Left ventricle myocardium inferior (tissue), 1 donor: ENCODE results near the gene NAALADL1. TPM values are rescaled to one million over a fixed set of nuclear protein-coding genes. Genes with fewer than 3 reads are reported as not detected.
"Not testable (repeated sequence)": the region's sequence is repeated elsewhere in the genome, so short reads cannot be mapped to it uniquely, and the experiment has no call there.

Experiments used
- DNase-seq: peaks from one replicate; pipeline ENCODE4 v3.0.0-alpha.2; 2020
- H3K27ac ChIP-seq: fragments of 200-600 bp; replicated peaks from 2 replicates; pipeline ENCODE4 v1.8.0; 2021
- H3K27me3 ChIP-seq: fragments of 200-600 bp; 2 replicates; pipeline ENCODE4 v1.8.0; 2021; ENCODE audit warnings: low read depth
- H3K36me3 ChIP-seq: fragments of 200-600 bp; 2 replicates; pipeline ENCODE4 v1.8.0; 2021
- H3K4me1 ChIP-seq: fragments of 200-600 bp; 2 replicates; pipeline ENCODE4 v1.8.0; 2021
- H3K4me3 ChIP-seq: fragments of 200-600 bp; 2 replicates; pipeline ENCODE4 v1.8.0; 2021; ENCODE audit warnings: mild to moderate bottlenecking, moderate library complexity
- H3K9me3 ChIP-seq: fragments of 200-600 bp; replicated peaks from 2 replicates; pipeline ENCODE4 v1.8.0; 2021
- intact Hi-C: fragments of 100-400 bp; cut with micrococcal nuclease; formaldehyde crosslinking; loops from one replicate; pipeline ENCODE4 v1.11.0; 2022
- total RNA-seq: library from RNA; stranded (reverse); fragmentation: NEBNext Ultra II Directional; extraction: Animal tissue kit (Norgen Biotek cat#: 25700); gene quantifications from one replicate; pipeline ENCODE4 v1.2.1, GENCODE V29; 2021
- TF ChIP-seq, protein P1 (sequence below): fragments of 200-600 bp; IDR thresholded peaks from 2 replicates; pipeline ENCODE4 v1.8.0; 2021; ENCODE audit warnings: antibody characterized with exemption, mild to moderate bottlenecking, borderline replicate concordance
- donor health status: DM: no; HTN: yes; CAD: no; lungs with severe emphysema.

The NAALADL1 gene
- total RNA-seq, 1 donor from 2014 or later, result 4.8 TPM

DNA sequence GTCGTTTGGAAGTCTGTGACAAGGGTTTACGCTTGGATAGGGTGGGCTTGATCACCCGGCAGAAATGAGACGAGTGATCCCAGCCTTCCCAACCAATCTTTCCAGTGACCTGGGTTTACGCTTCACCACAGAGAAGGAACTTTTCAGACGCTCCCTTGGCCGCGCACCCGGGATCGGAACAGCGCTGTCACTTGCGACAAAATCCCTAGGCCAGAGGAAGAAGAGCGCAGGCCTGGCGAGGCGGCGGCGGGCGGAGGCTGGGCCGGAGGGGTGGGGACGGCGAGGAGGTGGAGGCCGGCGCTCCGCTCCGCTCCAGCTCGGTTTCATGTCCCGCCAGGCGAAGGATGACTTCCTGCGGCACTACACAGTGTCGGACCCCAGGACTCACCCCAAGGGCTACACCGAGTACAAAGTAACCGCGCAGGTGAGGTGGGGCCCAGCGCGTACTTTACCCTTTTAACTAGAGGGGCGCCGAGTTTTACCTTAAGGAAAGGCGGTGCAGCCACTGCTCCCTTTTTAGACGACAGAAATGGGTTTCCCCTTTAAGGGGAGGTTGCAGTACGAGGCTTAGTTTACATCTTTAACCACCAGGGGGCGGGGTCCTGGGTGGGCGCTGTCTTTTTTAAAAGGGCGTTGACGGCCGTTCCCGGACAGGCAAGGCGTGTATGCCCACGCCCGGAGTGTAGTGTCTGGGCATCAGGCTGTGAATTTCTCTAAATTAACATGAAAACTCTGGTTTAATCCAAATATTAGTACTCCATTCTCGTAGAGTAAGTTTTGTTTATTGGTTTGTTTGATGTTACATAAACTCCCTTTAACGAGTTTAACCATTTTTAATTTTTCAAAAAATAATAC is 30.9 kb downstream of the NAALADL1 start, which contains the start of gene SNX15:
Gene SNX15, plus strand, starts transcription at position 227 of the 855 bp plus-strand sequence. Its CDS starts 99 bp downstream, at position 326.
- Histone ChIP-seq H3K4me1 (peaks cover 25% of the 10 kb centered on the region), H3K27ac (peak within 1 kb of the TSS; percentile 94), H3K36me3 (peaks cover 7% of the 10 kb centered on the region), H3K9me3 (no peaks in the 10 kb centered on the region), H3K4me3 (peak within 1 kb of the TSS; percentile 77), H3K27me3 (no peaks in the 10 kb centered on the region)
- DNase-seq, result peak; percentile 94
- TF ChIP-seq, protein P1, sequence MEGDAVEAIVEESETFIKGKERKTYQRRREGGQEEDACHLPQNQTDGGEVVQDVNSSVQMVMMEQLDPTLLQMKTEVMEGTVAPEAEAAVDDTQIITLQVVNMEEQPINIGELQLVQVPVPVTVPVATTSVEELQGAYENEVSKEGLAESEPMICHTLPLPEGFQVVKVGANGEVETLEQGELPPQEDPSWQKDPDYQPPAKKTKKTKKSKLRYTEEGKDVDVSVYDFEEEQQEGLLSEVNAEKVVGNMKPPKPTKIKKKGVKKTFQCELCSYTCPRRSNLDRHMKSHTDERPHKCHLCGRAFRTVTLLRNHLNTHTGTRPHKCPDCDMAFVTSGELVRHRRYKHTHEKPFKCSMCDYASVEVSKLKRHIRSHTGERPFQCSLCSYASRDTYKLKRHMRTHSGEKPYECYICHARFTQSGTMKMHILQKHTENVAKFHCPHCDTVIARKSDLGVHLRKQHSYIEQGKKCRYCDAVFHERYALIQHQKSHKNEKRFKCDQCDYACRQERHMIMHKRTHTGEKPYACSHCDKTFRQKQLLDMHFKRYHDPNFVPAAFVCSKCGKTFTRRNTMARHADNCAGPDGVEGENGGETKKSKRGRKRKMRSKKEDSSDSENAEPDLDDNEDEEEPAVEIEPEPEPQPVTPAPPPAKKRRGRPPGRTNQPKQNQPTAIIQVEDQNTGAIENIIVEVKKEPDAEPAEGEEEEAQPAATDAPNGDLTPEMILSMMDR, result peak; percentile 89
- intact Hi-C loops, result no loop called here

DNA sequence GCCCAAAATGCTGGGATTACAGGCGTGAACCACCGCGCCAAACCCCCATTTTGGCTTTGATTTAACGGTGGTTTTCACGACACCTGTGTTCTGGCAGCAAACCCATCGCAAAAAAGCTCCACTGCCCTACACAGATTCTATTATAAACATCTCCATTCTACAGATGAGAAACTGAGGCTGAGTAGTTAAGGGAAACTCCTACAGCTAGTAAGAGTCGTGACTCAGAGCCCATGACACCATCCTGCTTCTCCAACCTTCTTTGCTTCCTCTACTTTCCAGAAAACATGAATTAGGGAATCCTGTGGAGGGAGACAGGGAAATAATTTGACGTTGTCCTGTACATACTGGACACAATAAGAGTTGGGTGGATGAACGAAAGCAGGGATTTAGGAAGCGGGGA is 31.5 kb downstream of the NAALADL1 start:
- Histone ChIP-seq H3K4me3 (peak overlapping the region; percentile 77), H3K9me3 (no peaks in the 10 kb centered on the region), H3K4me1 (peaks cover 25% of the 10 kb centered on the region), H3K27me3 (no peaks in the 10 kb centered on the region), H3K27ac (peak overlapping the region; percentile 94), H3K36me3 (peaks cover 5% of the 10 kb centered on the region)
- TF ChIP-seq, protein P1, result no peak
- intact Hi-C loops, result no loop called here
- DNase-seq, result no peak

DNA sequence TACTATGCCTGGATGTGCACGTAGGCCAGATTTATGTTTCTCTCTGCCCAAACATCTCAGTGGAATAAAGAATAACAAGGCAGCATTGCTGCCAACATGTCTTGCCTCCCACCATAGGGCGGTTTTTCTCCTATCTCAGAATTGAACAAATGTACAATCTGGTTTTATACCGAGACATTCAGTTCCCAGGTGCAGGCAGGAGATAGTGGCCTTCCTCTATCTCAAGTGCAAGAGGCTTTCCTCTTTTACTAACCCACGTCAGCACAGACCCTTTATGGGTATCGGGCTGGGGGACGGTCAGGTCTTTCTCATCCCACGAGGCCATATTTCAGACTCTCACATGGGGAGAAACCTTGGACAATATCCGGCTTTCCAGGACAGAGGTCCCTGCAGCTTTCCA is 34.9 kb downstream of the NAALADL1 start:
- H3K4me1 ChIP-seq, result peaks cover 13% of the 10 kb centered on the region
- H3K27ac ChIP-seq, H3K27me3 ChIP-seq, DNase-seq, H3K4me3 ChIP-seq, H3K9me3 ChIP-seq, intact Hi-C loops: not testable (repeated sequence)
- H3K36me3 ChIP-seq, result peaks cover 35% of the 10 kb centered on the region

DNA sequence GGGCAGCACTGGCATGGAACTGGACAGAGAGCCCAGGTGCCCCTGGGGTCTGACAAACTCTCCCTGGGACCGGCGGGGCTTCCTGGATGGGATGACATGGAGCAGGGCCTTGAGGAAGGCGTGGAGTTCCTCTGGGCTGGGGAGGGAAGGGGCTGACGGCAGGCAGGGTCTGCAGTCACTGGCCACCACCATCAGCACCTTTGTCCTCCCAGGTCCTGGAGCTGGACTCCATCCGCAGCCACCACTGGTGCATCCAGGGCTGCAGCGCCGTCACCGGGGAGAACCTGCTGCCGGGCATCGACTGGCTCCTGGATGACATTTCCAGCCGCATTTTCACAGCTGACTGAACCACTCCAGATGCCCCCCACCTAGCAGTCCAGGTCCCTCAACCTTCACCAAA is 36.8 kb downstream of the NAALADL1 start:
- intact Hi-C loops, result no loop called here

DNA sequence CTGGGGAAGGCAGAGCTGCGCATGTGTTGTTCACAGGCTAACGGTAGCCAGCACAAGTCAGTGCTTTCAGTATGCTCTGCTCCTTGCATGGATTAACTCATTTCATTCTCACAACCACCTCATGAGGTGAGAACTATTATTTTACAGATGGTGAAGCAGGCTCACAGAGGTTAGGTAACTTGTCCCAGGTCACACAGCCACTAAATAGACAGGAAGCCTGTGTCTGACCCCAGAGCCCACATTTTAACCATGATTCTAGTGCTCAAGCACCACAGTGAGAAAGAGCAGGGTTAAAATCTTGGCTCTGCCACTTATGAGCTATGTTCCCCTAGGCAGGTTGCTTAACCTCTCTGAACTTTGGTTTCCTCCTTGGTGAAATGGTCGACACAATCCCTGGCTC is 37.4 kb downstream of the NAALADL1 start:
- Histone ChIP-seq H3K4me3 (no peak overlapping the region), H3K27ac (no peak overlapping the region), H3K36me3 (peaks cover 42% of the 10 kb centered on the region), H3K27me3 (no peaks in the 10 kb centered on the region), H3K4me1 (peaks cover 7% of the 10 kb centered on the region), H3K9me3 (no peaks in the 10 kb centered on the region)
- intact Hi-C loops, result no loop called here
- no peak for DNase-seq
- TF ChIP-seq, protein P1, result no peak

More for the DNA sequence above, 36.8 kb downstream of the NAALADL1 start:
- no peak for DNase-seq
- peaks cover 7% of the 10 kb centered on the region for H3K4me1 ChIP-seq
- H3K4me3 ChIP-seq, result no peak overlapping the region
- no peaks in the 10 kb centered on the region for H3K9me3 ChIP-seq
- H3K27ac ChIP-seq, result no peak overlapping the region
- peaks cover 42% of the 10 kb centered on the region for H3K36me3 ChIP-seq
- TF ChIP-seq, protein P1, result no peak
- no peaks in the 10 kb centered on the region for H3K27me3 ChIP-seq

DNA sequence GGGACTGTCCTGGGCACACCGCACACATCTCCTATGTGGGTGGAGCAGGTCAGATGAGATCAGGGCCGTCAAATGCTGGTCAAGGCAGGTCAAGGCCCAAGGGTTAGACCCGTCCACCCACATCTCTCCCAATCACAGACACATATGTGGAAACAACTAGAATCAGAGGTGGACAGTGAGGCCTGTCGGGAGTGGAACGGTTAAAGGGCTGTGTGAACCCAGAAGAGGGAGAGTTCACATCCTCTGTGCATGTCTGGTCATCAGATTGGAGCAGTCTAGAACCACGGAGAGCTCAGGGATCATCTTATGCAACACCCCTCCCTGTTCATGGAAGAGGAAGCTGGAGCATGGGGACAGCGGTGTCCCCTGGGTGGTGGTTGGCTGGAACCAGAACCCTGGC is 38.5 kb downstream of the NAALADL1 start:
- Histone ChIP-seq H3K27me3 (no peaks in the 10 kb centered on the region), H3K4me3 (no peak overlapping the region), H3K9me3 (no peaks in the 10 kb centered on the region), H3K27ac (no peak overlapping the region), H3K4me1 (peaks cover 18% of the 10 kb centered on the region), H3K36me3 (peaks cover 42% of the 10 kb centered on the region)
- intact Hi-C loops, result no loop called here
- DNase-seq, result no peak
- TF ChIP-seq, protein P1, result no peak
